GM21786 (cell line): Measurements from ENCODE around the gene PYURF.
"Not testable (repeated sequence)": the region's sequence is repeated elsewhere in the genome, so short reads cannot be mapped to it uniquely, and the experiment has no call there.

ENCODE experiments used
- ATAC-seq: cut with Tn5 transposase; IDR thresholded peaks from one replicate; pipeline ENCODE4 v1.9.1; 2021; ENCODE audit not compliant: unreplicated experiment

Gene PYURF, protein sequence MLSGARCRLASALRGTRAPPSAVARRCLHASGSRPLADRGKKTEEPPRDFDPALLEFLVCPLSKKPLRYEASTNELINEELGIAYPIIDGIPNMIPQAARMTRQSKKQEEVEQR

DNA sequence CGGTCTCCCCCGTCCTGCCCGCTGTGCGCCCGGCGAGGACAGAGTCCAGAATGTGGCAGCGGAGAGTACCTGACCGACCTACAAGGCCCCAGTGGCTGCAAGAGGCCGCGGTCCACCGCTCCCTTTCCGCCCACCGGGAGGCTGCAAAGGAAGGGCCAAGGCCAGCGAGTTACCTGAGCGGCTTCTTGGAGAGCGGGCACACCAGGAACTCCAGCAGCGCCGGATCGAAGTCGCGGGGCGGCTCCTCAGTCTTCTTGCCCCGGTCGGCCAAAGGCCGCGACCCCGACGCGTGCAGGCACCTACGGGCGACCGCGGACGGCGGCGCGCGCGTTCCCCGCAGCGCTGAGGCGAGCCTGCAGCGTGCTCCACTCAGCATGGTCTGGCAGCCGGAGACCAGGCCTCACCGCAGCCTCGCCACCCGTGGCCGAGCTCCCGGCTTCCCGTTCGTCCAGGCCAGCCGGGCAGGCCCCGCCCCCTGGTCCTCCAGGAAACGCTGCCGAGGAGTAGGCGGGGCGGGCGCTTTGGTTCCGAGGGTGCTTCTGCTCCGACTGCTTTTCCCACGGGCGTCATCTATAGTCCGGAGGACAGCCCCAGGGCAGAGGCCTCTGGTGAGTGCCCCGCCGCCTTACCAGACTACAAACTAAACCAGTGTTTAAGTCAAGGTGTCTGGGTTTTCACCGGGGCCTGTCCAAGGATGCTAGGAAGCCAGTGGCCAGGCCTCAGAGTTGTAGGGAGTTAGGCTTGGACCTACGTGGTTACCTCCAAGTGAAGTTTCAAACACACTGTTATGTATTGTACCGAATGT is at the start of gene PYURF:
TSS of gene PYURF (minus strand) at position 452 of the 805 bp plus-strand sequence. CDS start at position 376, 76 bp downstream.
- peak; percentile 73 for ATAC-seq

DNA sequence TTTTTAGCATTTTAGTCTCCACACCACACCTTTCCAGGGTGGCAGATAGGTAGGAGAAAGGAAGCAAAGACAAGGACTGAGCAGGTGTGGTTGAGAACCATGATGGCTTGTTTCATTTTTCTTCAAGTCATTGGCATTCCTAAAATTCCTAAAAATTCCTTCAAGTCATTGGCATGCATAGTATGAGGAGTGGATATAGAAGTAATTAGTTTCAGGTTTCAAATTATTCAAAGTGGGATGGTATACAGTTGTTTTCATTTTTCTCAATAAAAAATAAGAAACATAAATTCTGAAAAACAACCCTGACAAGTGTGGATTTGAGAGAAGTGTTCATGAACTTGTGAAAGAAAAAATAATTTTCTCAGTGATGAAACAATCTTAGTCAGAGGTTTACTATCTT is 46.4 kb upstream of the PYURF start:
- ATAC-seq: no peak

DNA sequence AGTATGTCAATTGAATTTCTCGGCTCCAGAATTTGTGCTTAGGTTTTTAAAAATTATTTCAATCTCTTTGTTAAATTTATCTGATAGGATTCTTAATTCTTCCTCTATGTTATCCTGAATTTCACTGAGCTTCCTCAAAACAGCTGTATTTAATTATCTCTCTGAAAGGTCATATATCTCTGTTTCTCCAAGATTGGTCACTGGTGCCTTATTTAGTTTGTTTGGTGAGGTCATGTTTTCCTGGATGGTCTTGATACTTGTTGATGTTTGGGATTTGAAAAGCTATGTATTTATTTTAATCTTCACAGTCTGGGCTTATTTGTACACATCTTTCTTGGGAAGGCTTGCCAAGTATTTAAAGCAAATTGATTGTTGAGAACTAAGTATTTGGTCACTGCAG is 44.0 kb upstream of the PYURF start:
- ATAC-seq: no peak

DNA sequence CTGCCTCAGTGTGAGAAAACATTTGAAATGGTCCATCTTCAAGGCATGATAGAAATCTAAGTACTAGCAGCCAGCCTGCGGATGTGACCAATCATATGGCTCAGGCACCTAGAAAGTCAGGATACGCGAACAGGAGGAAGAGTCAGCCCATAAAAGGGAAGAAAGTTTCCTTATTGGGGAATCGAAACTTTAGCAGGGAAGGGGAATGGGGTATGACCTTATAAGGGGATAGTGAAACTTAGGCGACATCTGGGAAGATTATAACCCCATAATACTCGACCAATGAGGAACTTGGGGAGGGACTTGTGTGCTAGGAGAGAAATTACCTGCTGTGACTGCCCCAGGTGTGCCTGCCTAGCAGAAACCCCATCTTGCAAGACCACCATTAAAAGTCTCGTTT is 26.2 kb upstream of the PYURF start:
- ATAC-seq: no peak

DNA sequence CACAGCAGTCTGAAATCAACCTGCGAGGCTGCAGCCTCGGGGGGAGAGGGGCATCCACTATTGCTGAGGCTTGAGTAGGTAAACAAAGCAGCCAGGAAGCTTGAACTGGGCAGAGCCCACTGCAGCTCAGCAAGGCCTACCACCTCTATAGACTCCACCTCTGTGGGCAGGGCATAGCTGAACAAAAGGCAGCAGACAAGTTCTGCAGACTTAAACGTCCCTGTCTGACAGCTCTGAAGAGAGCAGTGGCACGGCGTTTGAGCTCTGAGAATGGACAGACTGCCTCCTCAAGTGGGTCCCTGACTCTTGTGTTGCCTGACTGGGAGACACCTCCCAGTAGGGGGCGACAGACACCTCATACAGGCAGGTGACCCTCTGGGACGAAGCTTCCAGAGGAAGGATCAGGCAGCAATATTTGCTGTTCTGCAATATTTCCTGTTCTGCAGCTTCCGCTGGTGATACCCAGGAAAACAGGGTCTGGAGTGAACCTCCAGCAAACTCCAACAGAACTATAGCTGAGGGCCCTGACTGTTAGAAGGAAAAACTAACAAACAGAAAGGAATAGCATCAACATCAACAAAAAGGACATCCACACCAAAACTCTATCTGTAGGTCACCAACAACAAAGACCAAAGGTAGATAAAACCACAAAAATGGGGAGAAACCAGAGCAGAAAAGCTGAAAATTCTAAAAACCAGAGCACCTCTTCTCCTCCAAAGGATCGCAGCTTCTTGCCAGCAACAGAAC is 15.9 kb upstream of the PYURF start:
- ATAC-seq: not testable (repeated sequence)

GRCh38 chr4:88537709-88538108 is 14.1 kb upstream of the PYURF start:
- no peak for ATAC-seq

GRCh38 chr4:88535090-88535755 is 11.6 kb upstream of the PYURF start:
- no peak for ATAC-seq

DNA sequence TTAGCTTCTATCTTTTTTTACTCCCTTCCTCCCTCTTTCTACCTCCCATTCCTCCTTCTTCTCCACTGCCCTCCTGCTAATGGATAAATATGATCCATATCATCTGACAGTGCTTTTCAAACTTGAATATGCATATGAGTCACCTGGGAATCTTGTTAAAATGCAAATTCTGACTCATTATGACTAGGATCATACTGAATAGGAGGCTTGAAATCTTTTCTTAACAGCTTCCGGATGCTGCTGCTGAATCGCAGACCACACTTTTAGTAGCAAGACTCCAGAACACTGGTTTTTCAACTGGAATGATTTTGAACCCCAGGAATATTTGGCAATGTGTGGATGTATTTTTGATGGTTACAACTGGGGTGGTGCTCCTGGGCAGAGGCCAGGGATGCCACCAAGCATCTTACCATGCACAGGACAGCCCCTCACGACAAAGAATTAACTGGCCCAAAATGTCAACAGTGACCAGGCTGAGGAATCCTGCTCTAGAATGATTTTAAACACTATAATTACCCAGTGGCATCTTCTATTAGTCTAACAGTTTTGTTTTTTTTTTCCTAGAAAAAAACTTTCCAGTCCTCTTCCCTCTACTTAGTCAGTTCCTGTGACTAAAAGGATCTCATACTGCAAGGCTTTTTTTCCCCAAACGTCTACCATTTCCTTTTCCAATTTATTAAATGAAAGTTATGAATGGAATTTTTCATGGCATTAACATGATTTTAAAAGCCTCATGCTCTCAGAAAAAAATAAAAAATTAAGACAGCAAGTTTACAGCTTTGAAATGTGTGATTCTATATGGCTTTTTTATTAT is 10.6 kb upstream of the PYURF start:
- no peak for ATAC-seq

DNA sequence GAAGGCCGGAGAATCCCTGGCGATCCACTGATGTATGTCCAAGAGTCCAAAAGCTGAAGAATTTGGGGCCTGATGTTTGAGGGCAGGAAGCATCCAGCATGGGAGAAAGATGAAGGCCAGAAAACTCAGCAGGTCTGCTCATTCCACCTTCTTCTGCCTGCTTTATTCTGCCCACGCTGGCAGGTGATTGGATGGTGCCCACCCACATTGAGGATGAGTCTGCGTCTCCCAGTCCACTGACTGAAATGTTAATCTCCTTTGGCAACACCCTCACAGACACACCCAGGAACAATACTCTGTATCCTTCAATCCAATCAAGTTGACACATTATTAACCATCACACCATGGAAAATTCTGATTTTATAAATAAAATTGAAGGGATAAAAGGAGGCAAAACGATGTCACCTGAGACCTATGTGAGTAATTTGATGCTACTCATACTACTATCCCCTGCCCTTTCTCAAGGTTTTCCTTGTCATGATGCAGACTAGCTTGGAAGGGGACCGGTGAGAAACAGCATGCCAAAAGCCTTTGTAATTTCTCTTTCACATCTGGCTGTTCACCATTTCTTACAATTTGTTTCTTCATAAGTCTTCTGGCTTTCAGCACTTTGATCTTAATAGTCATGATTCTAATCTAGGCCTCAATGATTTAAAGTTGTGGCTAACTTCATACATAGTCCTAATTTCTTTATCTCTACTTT is 9.7 kb upstream of the PYURF start:
- no peak for ATAC-seq

DNA sequence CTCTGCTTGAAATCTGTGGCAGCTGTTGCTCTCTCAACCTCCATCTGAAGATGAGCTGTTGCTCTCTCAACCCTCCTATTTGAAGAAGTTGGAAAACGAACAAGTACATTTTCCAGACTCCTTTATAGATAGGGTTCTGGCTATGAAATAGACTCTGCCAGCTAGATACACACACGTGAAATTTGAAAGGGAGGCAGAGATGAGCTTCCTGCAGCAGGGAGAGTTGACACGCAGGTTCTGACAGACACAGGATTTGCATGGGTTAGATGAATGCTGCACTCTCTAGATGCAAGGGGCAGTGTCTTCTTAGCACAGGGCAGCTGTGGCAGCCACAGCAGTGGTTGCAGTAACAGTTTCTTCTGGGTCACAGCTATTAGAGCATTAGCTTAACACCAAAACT is 8.0 kb upstream of the PYURF start:
- ATAC-seq: no peak

DNA sequence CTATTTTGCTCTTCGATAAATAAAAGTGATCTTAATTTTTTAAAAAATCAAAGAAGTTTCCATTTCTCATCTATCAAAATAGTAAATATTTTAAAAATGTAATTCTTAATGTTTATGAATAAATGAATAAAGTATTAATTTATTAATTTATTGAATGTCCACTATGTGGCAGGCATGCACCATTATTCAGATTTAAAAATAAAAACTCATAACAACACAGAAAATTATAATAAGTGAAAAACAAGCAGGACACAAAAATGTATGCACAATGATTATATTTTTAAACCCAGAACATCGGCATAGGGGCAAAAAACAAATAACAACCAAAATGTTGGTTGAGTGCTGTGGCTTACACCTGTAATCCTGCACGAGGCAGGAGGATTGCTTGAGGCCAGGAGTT is 5.3 kb upstream of the PYURF start:
- ATAC-seq: no peak

DNA sequence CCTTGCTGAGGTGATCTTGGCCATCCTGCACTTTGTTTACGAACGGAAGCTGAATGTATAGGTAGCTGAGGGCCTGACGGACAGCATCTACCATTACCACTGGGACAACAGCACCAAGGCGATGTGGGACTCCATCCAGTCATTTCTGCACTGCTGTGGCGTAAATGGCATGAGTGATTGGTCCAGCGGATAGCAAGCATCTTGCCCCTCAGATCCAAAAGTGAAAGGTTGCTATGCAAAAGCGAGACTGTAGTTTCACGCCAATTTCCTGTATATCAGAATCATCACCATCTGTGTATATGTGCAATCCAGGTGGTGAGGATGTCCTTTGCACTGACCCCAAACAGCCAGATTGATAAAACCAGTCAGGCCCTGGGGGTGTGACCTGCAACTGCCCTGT is 4.2 kb upstream of the PYURF start:
- peak; percentile 50 for ATAC-seq

GRCh38 chr4:88526221-88526815 is 2.7 kb upstream of the PYURF start:
- ATAC-seq: no peak

GRCh38 chr4:88524171-88524570 is 595 bp upstream of the PYURF start:
- no peak for ATAC-seq

DNA sequence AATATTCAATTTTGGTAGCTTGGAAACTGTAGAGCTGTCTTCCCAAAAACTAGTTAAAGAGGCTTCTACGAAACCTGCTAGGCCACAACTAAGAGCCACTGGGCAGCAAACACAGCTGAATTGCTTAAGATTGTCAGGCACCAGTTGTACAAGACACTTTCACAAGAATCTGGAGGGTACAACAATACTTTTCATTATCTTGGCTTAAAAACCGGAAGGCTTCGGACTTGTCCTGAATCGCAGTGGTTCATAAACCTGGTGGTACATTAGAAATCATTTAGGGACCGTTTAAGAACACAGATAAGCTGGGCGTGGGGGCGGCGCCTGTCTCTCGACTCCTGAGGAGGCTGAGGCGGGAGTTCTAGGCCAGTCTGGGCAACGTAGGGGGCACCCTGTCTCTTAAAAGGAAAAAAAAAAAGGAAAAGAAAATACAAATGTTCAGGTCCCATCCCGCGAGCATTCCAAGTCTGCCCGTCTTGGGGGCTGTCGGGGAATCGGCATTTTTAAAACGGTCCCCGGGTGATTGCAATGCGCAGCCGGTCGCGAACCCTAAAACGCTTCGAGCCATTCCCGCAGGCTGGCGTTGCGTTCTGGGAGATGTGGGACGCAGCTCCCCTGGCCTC is 763 bp downstream of the PYURF start:
- ATAC-seq: no peak

DNA sequence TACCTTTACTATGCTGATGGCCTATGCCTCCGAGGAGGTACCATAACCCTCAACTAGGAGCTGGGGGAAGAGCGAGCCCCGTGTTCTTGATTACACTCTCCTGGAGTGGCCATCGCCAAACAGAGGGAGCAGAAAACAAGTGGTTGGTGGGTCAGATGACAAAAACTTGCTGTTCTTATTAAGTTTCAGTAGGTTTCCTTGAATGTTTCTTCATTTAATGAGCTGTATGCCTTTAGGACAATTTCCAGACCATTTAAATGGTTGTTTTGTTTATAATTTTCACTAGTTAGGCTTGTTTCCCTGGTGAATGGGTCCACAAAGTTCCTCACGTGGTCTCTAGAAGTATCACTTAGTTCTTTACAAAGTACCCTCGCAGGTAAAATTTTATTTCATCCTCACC is 4.7 kb downstream of the PYURF start:
- no peak for ATAC-seq

- ATAC-seq: no peak
These were observed 5.8 kb downstream of the PYURF start for GRCh38 chr4:88517825-88518224.

DNA sequence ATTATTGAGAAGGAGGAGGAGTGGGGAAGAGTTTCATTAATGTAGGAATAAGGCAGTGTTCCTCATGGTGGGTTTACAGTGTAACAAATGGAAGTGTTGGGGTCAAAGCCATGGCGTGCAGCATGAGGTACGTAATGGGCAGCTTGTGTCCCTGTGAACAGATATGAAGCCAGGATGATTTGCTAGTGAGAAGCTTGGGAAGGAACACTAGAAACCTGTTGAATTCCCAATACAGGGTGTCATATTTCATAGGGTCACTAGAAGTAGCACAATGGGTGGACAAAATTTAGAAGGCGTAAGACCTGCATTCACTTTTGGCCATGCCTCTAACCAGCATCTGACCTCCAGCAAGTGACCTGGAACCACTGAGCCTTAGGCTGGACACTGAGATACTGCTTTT is 6.8 kb downstream of the PYURF start:
- no peak for ATAC-seq
